ENCODE data around the gene CBLN1.

Gene CBLN1

GRCh38 chr16:49281480-49281842 is at the start of gene CBLN1:
Gene CBLN1, minus strand, starts transcription at chr16:49281838. Its CDS starts 373 bp downstream, at chr16:49281465.
- no peak for ATAC-seq (ENCODE audit: low read depth)
- Histone ChIP-seq H3K9me3 (ENCODE audit: severe bottlenecking) (no peaks in the 10 kb centered on the region), H3K4me1 (ENCODE audit: insufficient read depth, poor library complexity, severe bottlenecking) (no peaks in the 10 kb centered on the region), H3K27ac (ENCODE audit: poor library complexity, severe bottlenecking) (no peak within 1 kb of the TSS), H3K27me3 (ENCODE audit: insufficient read depth, poor library complexity, severe bottlenecking) (peaks cover 93% of the 10 kb centered on the region), H3K4me3 (ENCODE audit: severe bottlenecking) (peak within 1 kb of the TSS; percentile 38), H3K36me3 (ENCODE audit: low read depth) (no peaks in the 10 kb centered on the region)
- TF ChIP-seq, protein P1, sequence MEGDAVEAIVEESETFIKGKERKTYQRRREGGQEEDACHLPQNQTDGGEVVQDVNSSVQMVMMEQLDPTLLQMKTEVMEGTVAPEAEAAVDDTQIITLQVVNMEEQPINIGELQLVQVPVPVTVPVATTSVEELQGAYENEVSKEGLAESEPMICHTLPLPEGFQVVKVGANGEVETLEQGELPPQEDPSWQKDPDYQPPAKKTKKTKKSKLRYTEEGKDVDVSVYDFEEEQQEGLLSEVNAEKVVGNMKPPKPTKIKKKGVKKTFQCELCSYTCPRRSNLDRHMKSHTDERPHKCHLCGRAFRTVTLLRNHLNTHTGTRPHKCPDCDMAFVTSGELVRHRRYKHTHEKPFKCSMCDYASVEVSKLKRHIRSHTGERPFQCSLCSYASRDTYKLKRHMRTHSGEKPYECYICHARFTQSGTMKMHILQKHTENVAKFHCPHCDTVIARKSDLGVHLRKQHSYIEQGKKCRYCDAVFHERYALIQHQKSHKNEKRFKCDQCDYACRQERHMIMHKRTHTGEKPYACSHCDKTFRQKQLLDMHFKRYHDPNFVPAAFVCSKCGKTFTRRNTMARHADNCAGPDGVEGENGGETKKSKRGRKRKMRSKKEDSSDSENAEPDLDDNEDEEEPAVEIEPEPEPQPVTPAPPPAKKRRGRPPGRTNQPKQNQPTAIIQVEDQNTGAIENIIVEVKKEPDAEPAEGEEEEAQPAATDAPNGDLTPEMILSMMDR (IDR thresholded peaks at IDR 0.05; ENCODE audit: poor library complexity, severe bottlenecking) = no peak
- no peak for DNase-seq (ENCODE audit: low spot score)

DNA sequence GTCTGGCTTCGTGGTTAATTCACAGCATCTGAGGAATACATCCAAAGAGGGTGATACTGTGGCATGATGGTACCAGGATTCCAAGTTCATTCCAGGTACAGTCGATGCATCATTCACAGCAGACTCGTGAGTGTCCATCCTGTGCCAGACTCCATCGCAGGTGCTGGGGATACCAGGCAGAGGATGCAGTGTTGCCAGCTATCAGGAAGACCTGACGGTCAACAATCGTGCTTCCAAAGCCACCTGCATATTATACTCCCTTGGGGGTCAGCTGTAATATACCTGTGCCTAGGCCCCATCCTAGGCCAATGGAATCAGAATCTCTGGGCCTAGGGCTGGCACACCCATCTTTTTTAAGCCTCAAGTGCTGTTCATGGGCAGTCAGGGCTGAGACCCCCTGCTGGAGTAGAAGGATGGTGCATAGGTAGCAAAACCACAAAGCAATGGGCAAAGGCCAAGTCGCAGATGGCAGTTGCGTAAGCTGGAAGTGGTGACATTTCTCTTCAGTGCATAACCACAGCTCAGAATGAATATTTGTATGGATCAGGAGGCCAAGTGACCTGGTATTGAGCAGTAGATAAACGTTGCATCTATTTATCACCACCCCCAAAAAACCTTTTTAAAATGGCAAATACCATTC is 49.0 kb upstream of the CBLN1 start:
- ATAC-seq (ENCODE audit: low read depth) (no peak), DNase-seq (ENCODE audit: low spot score) (no peak)
- Histone ChIP-seq H3K4me1 (ENCODE audit: insufficient read depth, poor library complexity, severe bottlenecking) (no peaks in the 10 kb centered on the region), H3K9me3 (ENCODE audit: severe bottlenecking) (no peaks in the 10 kb centered on the region), H3K27ac (ENCODE audit: poor library complexity, severe bottlenecking) (no peak overlapping the region), H3K36me3 (ENCODE audit: low read depth) (no peaks in the 10 kb centered on the region), H3K4me3 (ENCODE audit: severe bottlenecking) (no peak overlapping the region), H3K27me3 (ENCODE audit: insufficient read depth, poor library complexity, severe bottlenecking) (peaks cover 3% of the 10 kb centered on the region)
- TF ChIP-seq, protein P1 (IDR thresholded peaks at IDR 0.05; ENCODE audit: poor library complexity, severe bottlenecking) = no peak

DNA sequence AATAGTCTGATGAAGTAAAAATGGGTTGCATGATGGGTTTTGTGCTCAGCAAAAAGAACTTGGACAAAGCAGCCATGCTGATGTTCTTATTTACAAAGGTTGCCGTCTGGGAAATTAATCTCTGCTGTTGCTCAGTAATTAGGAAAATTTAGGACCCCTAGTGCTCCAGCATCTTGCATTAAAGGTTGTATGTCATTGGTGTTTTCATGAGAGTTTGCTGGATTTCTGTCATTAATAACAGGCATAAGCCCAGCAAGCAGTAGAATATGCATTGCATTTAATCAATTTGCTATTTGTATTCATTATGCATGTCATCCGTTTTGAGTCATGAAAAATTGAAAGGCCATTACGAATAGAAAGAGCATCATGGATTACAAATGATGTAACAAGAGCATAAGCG is 46.7 kb upstream of the CBLN1 start:
- Histone ChIP-seq H3K27ac (ENCODE audit: poor library complexity, severe bottlenecking) (no peak overlapping the region), H3K9me3 (ENCODE audit: severe bottlenecking) (no peaks in the 10 kb centered on the region), H3K27me3 (ENCODE audit: insufficient read depth, poor library complexity, severe bottlenecking) (peaks cover 7% of the 10 kb centered on the region), H3K4me1 (ENCODE audit: insufficient read depth, poor library complexity, severe bottlenecking) (no peaks in the 10 kb centered on the region), H3K36me3 (ENCODE audit: low read depth) (no peaks in the 10 kb centered on the region), H3K4me3 (ENCODE audit: severe bottlenecking) (no peak overlapping the region)
- ATAC-seq (ENCODE audit: low read depth) = no peak
- TF ChIP-seq, protein P1 (IDR thresholded peaks at IDR 0.05; ENCODE audit: poor library complexity, severe bottlenecking) = no peak
- no peak for DNase-seq (ENCODE audit: low spot score)

GRCh38 chr16:49327466-49327865 is 45.8 kb upstream of the CBLN1 start:
- H3K4me3 ChIP-seq (ENCODE audit: severe bottlenecking) = no peak overlapping the region
- ATAC-seq (ENCODE audit: low read depth) (no peak), DNase-seq (ENCODE audit: low spot score) (no peak)
- no peaks in the 10 kb centered on the region for H3K9me3 ChIP-seq (ENCODE audit: severe bottlenecking)
- no peaks in the 10 kb centered on the region for H3K36me3 ChIP-seq (ENCODE audit: low read depth)
- H3K27ac ChIP-seq (ENCODE audit: poor library complexity, severe bottlenecking) = no peak overlapping the region
- H3K27me3 ChIP-seq (ENCODE audit: insufficient read depth, poor library complexity, severe bottlenecking) = peaks cover 4% of the 10 kb centered on the region
- H3K4me1 ChIP-seq (ENCODE audit: insufficient read depth, poor library complexity, severe bottlenecking) = no peaks in the 10 kb centered on the region
- TF ChIP-seq, protein P1 (IDR thresholded peaks at IDR 0.05; ENCODE audit: poor library complexity, severe bottlenecking) = no peak

- no peak overlapping the region for H3K4me3 ChIP-seq (ENCODE audit: severe bottlenecking)
- no peaks in the 10 kb centered on the region for H3K9me3 ChIP-seq (ENCODE audit: severe bottlenecking)
- H3K27ac ChIP-seq (ENCODE audit: poor library complexity, severe bottlenecking) = no peak overlapping the region
- no peaks in the 10 kb centered on the region for H3K4me1 ChIP-seq (ENCODE audit: insufficient read depth, poor library complexity, severe bottlenecking)
- peaks cover 4% of the 10 kb centered on the region for H3K27me3 ChIP-seq (ENCODE audit: insufficient read depth, poor library complexity, severe bottlenecking)
- no peak for DNase-seq (ENCODE audit: low spot score)
- no peaks in the 10 kb centered on the region for H3K36me3 ChIP-seq (ENCODE audit: low read depth)
- no peak for ATAC-seq (ENCODE audit: low read depth)
- TF ChIP-seq, protein P1 (IDR thresholded peaks at IDR 0.05; ENCODE audit: poor library complexity, severe bottlenecking) = no peak
These were observed 43.1 kb upstream of the CBLN1 start for GRCh38 chr16:49324703-49325102.

Measured in RWPE2 (cell line).